Lung (tissue), 12 donors: ENCODE data around the gene L3MBTL4. TPM values are rescaled to one million over a fixed set of nuclear protein-coding genes. Genes with fewer than 3 reads are reported as not detected.

Experiments
- ATAC-seq: fragments of 200-7000 bp; cut with Tn5 transposase; one replicate; pipeline ENCODE4 v1.9.1; 2020; ENCODE audit warnings: moderate number of reproducible peaks; ENCODE audit not compliant: insufficient read depth, low FRiP score
- DNase-seq, 3 donors: peaks; one replicate each; pipeline ENCODE4 v3.0.0-alpha.2; 2013 to 2017
- H3K27ac ChIP-seq, 2 donors: one replicate each; pipeline ENCODE4 v1.5.1; 2013; ENCODE audit warnings: mild to moderate bottlenecking in 2 of 2, moderate library complexity in 2 of 2, control low read depth in 1 of 2, inconsistent platforms in 1 of 2, low read depth in 1 of 2, low read length in 1 of 2
- H3K27me3 ChIP-seq, 3 donors: one replicate each; pipeline ENCODE4 v1.5.1; 2013; ENCODE audit warnings: low read length in 2 of 3; ENCODE audit not compliant: control insufficient read depth in 3 of 3, insufficient read depth in 3 of 3
- H3K36me3 ChIP-seq, 4 donors: one replicate each; pipeline ENCODE4 v1.5.1; 2013; ENCODE audit warnings: low read length in 4 of 4, mild to moderate bottlenecking in 1 of 4, moderate library complexity in 1 of 4; ENCODE audit not compliant: control insufficient read depth in 4 of 4, insufficient read depth in 4 of 4
- H3K4me1 ChIP-seq, 5 donors: one replicate each; pipeline ENCODE4 v1.5.1; 2013; ENCODE audit warnings: low read length in 5 of 5, mild to moderate bottlenecking in 2 of 5, moderate library complexity in 1 of 5; ENCODE audit not compliant: control insufficient read depth in 5 of 5, insufficient read depth in 5 of 5
- H3K4me3 ChIP-seq: one replicate; pipeline ENCODE4 v1.5.1; 2013; ENCODE audit warnings: mild to moderate bottlenecking, control low read depth, moderate library complexity
- H3K9ac ChIP-seq, 2 donors: one replicate each; pipeline ENCODE4 v1.5.1; 2013; ENCODE audit warnings: low read length in 2 of 2, control low read depth in 1 of 2; ENCODE audit not compliant: insufficient read depth in 1 of 2
- H3K9me3 ChIP-seq, 4 donors: one replicate each; pipeline ENCODE4 v1.5.1; 2013; ENCODE audit warnings: low read length in 3 of 4, mild to moderate bottlenecking in 1 of 4, moderate library complexity in 1 of 4; ENCODE audit not compliant: control insufficient read depth in 4 of 4, insufficient read depth in 3 of 4
- CTCF ChIP-seq: IDR thresholded peaks from 2 replicates; pipeline ENCODE4 v1.5.1; 2012; ENCODE audit warnings: mild to moderate bottlenecking; ENCODE audit errors: control extremely low read depth, extremely low read depth
- WGBS, 2 donors: extraction: QIAGEN DNeasy Blood & Tissue Kit; methylation state at CpG; one replicate each; pipeline ENCODE4 v1.1.7; 2013; 5-methylcytosine and 5-hydroxymethylcytosine counted together
- polyA plus RNA-seq, 2 donors: library from polyadenylated mRNA; stranded (reverse); fragments of 200-250 nt; gene quantifications; one replicate each; pipeline ENCODE4 v1.2.1, GENCODE V29; 2013
- total RNA-seq, 2 donors: library from RNA; depleted of rRNA in 1 of 2; stranded (reverse); fragments of >200 nt in 1 of 2; gene quantifications; one replicate each; pipeline ENCODE4 v1.2.1, GENCODE V29; 2014 to 2021
- donor health status: control.
- donor health status: control.
- donor health status: Bipolar disorder and iron deficiency.
- donor health status: healthy.
- donor health status: DM: yes; HTN: yes; CAD: no.

The L3MBTL4 gene
- total and polyA plus RNA-seq, 4 donors = 2.8 to 16.8 (median 9.9) TPM

GRCh38 chr18:6406910-6407470 lies 7.7 kb downstream of the L3MBTL4 start:
- Histone ChIP-seq H3K9ac (peak overlapping the region in 1 of 2 donors; percentile 7), H3K36me3 (no peaks in the 10 kb centered on the region), H3K4me3 (no peak overlapping the region), H3K27ac (no peak overlapping the region), H3K4me1 (peaks cover 0 to 16% (median 0%) of the 10 kb centered on the region in 5 donors), H3K27me3 (no peaks in the 10 kb centered on the region), H3K9me3 (no peaks in the 10 kb centered on the region)
- ATAC-seq (no peak), DNase-seq (no peak)
- WGBS, 2 donors = 70 to 71% methylated on average over 8 of the region's 8 CpGs
- TF ChIP-seq CTCF = no peak

GRCh38 chr18:6406075-6406909 lies 8.4 kb downstream of the L3MBTL4 start:
- WGBS, 2 donors = 47 to 48% methylated on average over 10 of the region's 10 CpGs
- Histone ChIP-seq H3K36me3 (no peaks in the 10 kb centered on the region), H3K4me3 (no peak overlapping the region), H3K4me1 (peaks cover 0 to 16% (median 0%) of the 10 kb centered on the region in 5 donors), H3K9me3 (no peaks in the 10 kb centered on the region), H3K27me3 (no peaks in the 10 kb centered on the region), H3K9ac (peak overlapping the region in 1 of 2 donors; percentile 7), H3K27ac (no peak overlapping the region)
- DNase-seq (peak in 2 of 3 donors; percentile 28 to 54), ATAC-seq (peak; percentile 49)
- no peak for TF ChIP-seq CTCF

GRCh38 chr18:6405237-6406074 lies 9.3 kb downstream of the L3MBTL4 start:
- Histone ChIP-seq H3K27ac (no peak overlapping the region), H3K36me3 (no peaks in the 10 kb centered on the region), H3K4me1 (peaks cover 0 to 16% (median 0%) of the 10 kb centered on the region in 5 donors), H3K27me3 (no peaks in the 10 kb centered on the region), H3K9ac (no peak overlapping the region), H3K9me3 (no peaks in the 10 kb centered on the region), H3K4me3 (no peak overlapping the region)
- 76 to 81% methylated on average over 11 of the region's 11 CpGs for WGBS, 2 donors
- TF ChIP-seq CTCF = no peak
- peak in 1 of 3 donors; percentile 35 for DNase-seq
- no peak for ATAC-seq
